PC-3 (cell line): ENCODE data around the gene SLC35F1. TPM values are rescaled to one million over a fixed set of nuclear protein-coding genes. Genes with fewer than 3 reads are reported as not detected.

Experiments used
- ATAC-seq: fragments of 200-7000 bp; cut with Tn5 transposase; 2 replicates; pipeline ENCODE4 v1.9.1; 2020; ENCODE audit warnings: mild to moderate bottlenecking, moderate library complexity
- BruUV-seq: library from RNA; stranded (reverse); fragments of 400-500 nt; replicated peaks from 2 replicates; lab custom pipeline; 2021; lab: Mats Ljungman, UMichigan
- CTCF ChIA-PET: fragments of 300-600 bp; sonication (Branson Sonifier 250); formaldehyde crosslinking; loops from one replicate; lab custom pipeline; 2022; ENCODE audit warnings: antibody characterized with exemption; lab: Charles Lee
- POLR2A ChIA-PET: fragments of 300-600 bp; sonication (Branson Sonifier 250); formaldehyde crosslinking; loops from one replicate; lab custom pipeline; 2022; ENCODE audit warnings: antibody characterized with exemption; ENCODE audit not compliant: unreplicated experiment; lab: Charles Lee
- DNase-seq: peaks from one replicate; pipeline ENCODE4 v3.0.0-alpha.2; 2015
- H2AFZ ChIP-seq: fragments of 300-600 bp; sonication (generic); 2 replicates; pipeline ENCODE4 v1.6.0; 2016; ENCODE audit warnings: antibody characterized with exemption, low read length
- H3F3A ChIP-seq: fragments of 300-600 bp; sonication (generic); one replicate; pipeline ENCODE4 v1.6.0; 2017; ENCODE audit warnings: antibody characterized with exemption, low read length, control low read depth, mild to moderate bottlenecking; ENCODE audit not compliant: unreplicated experiment
- H3K27ac ChIP-seq: fragments of 300-600 bp; sonication (generic); 2 replicates; pipeline ENCODE4 v1.5.1; 2016; ENCODE audit warnings: mild to moderate bottlenecking, low read length
- H3K27me3 ChIP-seq: fragments of 300-600 bp; sonication (generic); 2 replicates; pipeline ENCODE4 v1.6.1; 2016; ENCODE audit warnings: low read length, mixed read lengths
- H3K36me3 ChIP-seq: fragments of 300-600 bp; sonication (generic); 2 replicates; pipeline ENCODE4 v1.6.1; 2016; ENCODE audit warnings: low read depth, mixed run types, low read length, mixed read lengths
- H3K4me1 ChIP-seq: fragments of 300-600 bp; sonication (generic); 2 replicates; pipeline ENCODE4 v1.5.1; 2016; ENCODE audit warnings: low read length; ENCODE audit not compliant: insufficient read depth
- H3K4me2 ChIP-seq: fragments of 300-600 bp; sonication (generic); 2 replicates; pipeline ENCODE4 v1.6.0; 2016; ENCODE audit warnings: low read length
- H3K4me3 ChIP-seq: fragments of 300-600 bp; sonication (generic); 2 replicates; pipeline ENCODE4 v1.5.1; 2016; ENCODE audit warnings: mild to moderate bottlenecking, low read length, mixed read lengths
- H3K79me2 ChIP-seq: fragments of 300-600 bp; sonication (generic); 2 replicates; pipeline ENCODE4 v1.6.1; 2017; ENCODE audit warnings: low read length, mixed read lengths
- H3K9ac ChIP-seq: fragments of 300-600 bp; sonication (generic); 2 replicates; pipeline ENCODE4 v1.6.0; 2016; ENCODE audit warnings: mild to moderate bottlenecking, low read length
- H3K9me2 ChIP-seq: fragments of 300-600 bp; sonication (generic); replicated peaks from 2 replicates; pipeline ENCODE4 v1.6.1; 2016; ENCODE audit warnings: mixed run types, low read length, mixed read lengths
- H3K9me3 ChIP-seq: fragments of 300-600 bp; sonication (generic); 2 replicates; pipeline ENCODE4 v1.6.1; 2016; ENCODE audit warnings: low read length, mixed read lengths
- H4K20me1 ChIP-seq: fragments of 300-600 bp; sonication (generic); 2 replicates; pipeline ENCODE4 v1.6.1; 2016; ENCODE audit warnings: low read length, mixed read lengths
- CTCF ChIP-seq: fragments of 300-600 bp; sonication (generic); conservative IDR thresholded peaks from 2 replicates; pipeline ENCODE4 v1.5.1; 2017; ENCODE audit warnings: antibody characterized with exemption, low read depth, mild to moderate bottlenecking, low read length
- EZH2 ChIP-seq: fragments of 300-600 bp; sonication (generic); IDR thresholded peaks from one replicate; pipeline ENCODE4 v1.6.1; 2017; ENCODE audit warnings: antibody characterized with exemption, mild to moderate bottlenecking, low read length; ENCODE audit not compliant: unreplicated experiment
- EZH2phosphoT487 ChIP-seq: fragments of 300-600 bp; sonication (generic); IDR thresholded peaks from 2 replicates; pipeline ENCODE4 v1.6.1; 2018; ENCODE audit warnings: mild to moderate bottlenecking, antibody characterized with exemption, low read length, borderline replicate concordance
- intact Hi-C: fragments of 100-400 bp; cut with micrococcal nuclease; formaldehyde crosslinking; loops from 2 replicates; pipeline ENCODE4 v1.9.0; 2023
- total RNA-seq: library from RNA; depleted of rRNA; stranded (reverse); fragments of >200 nt; gene quantifications from 2 replicates; pipeline ENCODE4 v1.2.3, GENCODE V29; 2014

Gene SLC35F1
- total RNA-seq, 1 experiment from 2014 or later, result not detected

- TF ChIP-seq CTCF, result no peak
- TF ChIP-seq EZH2, result no peak
- TF ChIP-seq EZH2phosphoT487, result no peak
- Histone ChIP-seq H3K9ac (no peak overlapping the region), H3K4me1 (no peaks in the 10 kb centered on the region), H3K9me2 (no peaks in the 10 kb centered on the region), H3K27ac (no peak overlapping the region), H3K4me3 (no peak overlapping the region), H3K9me3 (no peaks in the 10 kb centered on the region), H3K4me2 (no peak overlapping the region), H3K36me3 (no peaks in the 10 kb centered on the region), H3F3A (no peaks in the 10 kb centered on the region), H2AFZ (no peak overlapping the region), H3K79me2 (no peaks in the 10 kb centered on the region), H3K27me3 (no peaks in the 10 kb centered on the region), H4K20me1 (no peaks in the 10 kb centered on the region)
- ChIA-PET CTCF (no interaction called here), POLR2A (no interaction called here)
- DNase-seq (no peak), ATAC-seq (no peak)
- BruUV-seq, result no TSS peak
- intact Hi-C loops, result no loop called here
Observed at GRCh38 chr6:118102401-118102800, 195.3 kb downstream of the SLC35F1 start.

DNA sequence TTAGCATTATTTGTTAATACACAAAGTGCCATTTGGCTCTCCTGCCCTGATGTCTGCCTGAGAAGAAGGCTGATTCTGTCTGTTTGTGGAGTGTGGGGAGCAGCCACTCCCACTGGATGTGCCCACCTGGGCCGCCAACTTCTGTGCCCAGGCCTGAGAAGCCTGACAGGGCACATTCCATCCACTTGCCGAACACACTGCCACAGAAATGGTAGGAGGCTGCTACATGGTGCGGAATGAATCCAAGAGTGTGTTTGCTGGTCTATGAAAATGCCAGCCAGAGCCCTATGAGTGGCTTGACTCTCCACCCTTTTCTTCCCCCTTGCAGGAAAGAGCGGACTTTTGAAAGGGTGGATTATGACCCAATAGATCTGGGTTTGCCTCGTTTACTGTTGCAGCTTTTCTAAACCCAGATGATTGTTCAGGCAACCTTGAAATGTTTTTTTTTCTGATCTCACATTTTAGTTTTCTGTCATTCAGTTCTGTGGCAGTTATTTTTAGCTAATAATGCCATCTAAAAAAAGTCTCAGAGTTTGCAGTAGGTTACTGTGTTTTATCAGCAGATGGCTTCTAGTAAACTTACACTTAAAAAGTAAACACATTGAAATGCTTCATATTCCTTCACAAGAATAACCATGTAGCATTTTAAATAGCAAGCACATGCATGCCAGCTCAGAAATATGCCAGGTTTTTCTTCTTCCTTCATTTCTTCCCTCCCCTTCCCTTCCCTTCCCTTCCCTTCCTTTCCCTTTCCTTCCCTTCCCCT, 196.5 kb downstream of the SLC35F1 start:
- DNase-seq (no peak), ATAC-seq (no peak)
- no peaks in the 10 kb centered on the region for H3K4me1 ChIP-seq
- no peak overlapping the region for H3K4me3 ChIP-seq
- no TSS peak for BruUV-seq
- no peaks in the 10 kb centered on the region for H4K20me1 ChIP-seq
- H3K79me2 ChIP-seq, result no peaks in the 10 kb centered on the region
- H3F3A ChIP-seq, result no peaks in the 10 kb centered on the region
- H3K36me3 ChIP-seq, result no peaks in the 10 kb centered on the region
- H2AFZ ChIP-seq, result no peak overlapping the region
- POLR2A ChIA-PET, result no interaction called here
- no peaks in the 10 kb centered on the region for H3K9me3 ChIP-seq
- H3K9me2 ChIP-seq, result no peaks in the 10 kb centered on the region
- H3K27ac ChIP-seq, result no peak overlapping the region
- H3K4me2 ChIP-seq, result no peak overlapping the region
- no peak overlapping the region for H3K9ac ChIP-seq
- H3K27me3 ChIP-seq, result no peaks in the 10 kb centered on the region
- intact Hi-C loops, result no loop called here
- no peak for TF ChIP-seq CTCF
- TF ChIP-seq EZH2phosphoT487, result no peak
- TF ChIP-seq EZH2, result no peak
- CTCF ChIA-PET, result no interaction called here

DNA sequence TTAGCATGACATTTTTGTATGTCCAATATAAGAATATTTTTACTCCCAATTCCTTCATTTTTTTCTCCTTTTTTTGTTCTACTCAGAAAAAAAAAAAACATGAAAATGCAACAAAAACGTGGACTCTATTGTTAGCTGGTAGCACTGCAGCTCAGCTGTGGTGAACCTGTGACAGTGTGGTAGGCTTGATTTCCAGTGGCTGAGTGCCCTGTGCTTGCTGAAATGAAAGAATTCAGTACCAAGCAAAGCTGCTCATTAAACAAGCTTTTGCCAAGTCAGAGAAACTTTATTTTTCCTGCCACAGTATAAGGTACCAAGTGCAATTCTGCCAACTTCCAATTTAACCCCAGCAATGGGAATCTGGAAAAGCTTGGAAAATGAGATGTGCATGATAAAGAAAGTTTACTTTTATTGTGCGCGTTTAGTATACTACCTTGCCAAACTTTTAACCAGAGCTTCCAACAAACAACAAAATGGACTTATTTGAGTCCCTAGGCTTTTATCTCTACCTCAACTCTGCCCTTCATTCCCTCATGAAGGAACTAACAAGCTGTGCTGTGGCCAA, 215.2 kb downstream of the SLC35F1 start:
- Histone ChIP-seq H3K9me3 (no peaks in the 10 kb centered on the region), H3K79me2 (no peaks in the 10 kb centered on the region), H3K27ac (no peak overlapping the region), H2AFZ (no peak overlapping the region), H3K9ac (no peak overlapping the region), H3K4me2 (no peak overlapping the region), H3K36me3 (no peaks in the 10 kb centered on the region), H4K20me1 (no peaks in the 10 kb centered on the region), H3K9me2 (no peaks in the 10 kb centered on the region), H3F3A (no peaks in the 10 kb centered on the region), H3K4me1 (no peaks in the 10 kb centered on the region), H3K4me3 (no peak overlapping the region), H3K27me3 (peaks cover 6% of the 10 kb centered on the region; the same call in 1 of the 2 replicates)
- POLR2A ChIA-PET, result no interaction called here
- ATAC-seq (no peak), DNase-seq (no peak)
- no TSS peak for BruUV-seq
- TF ChIP-seq EZH2, result no peak
- TF ChIP-seq CTCF, result no peak
- TF ChIP-seq EZH2phosphoT487, result no peak
- CTCF ChIA-PET, result no interaction called here
- intact Hi-C loops, result no loop called here
